GM19468 (cell line): ENCODE measurements around the gene LDHD.
"Not testable (repeated sequence)": the region's sequence is repeated elsewhere in the genome, so short reads cannot be mapped to it uniquely, and the experiment has no call there.

Experiments used
- ATAC-seq: cut with Tn5 transposase; IDR thresholded peaks from one replicate; pipeline ENCODE4 v1.9.1; 2021; ENCODE audit warnings: mild to moderate bottlenecking, moderate library complexity, moderate number of reproducible peaks; ENCODE audit not compliant: unreplicated experiment; ENCODE audit errors: extremely low read depth

LDHD gene

GRCh38 chr16:75116081-75116910 is at the start of gene LDHD:
TSS of gene LDHD (minus strand) at chr16:75116780. CDS start at chr16:75116720, 60 bp downstream.
- ATAC-seq = no peak

- ATAC-seq = no peak
Measured at GRCh38 chr16:75160386-75160785, 43.8 kb upstream of the LDHD start.

GRCh38 chr16:75152635-75153034 is 36.1 kb upstream of the LDHD start:
- ATAC-seq = no peak

- ATAC-seq = no peak
Measured at GRCh38 chr16:75151798-75152197, 35.2 kb upstream of the LDHD start.

- ATAC-seq = peak; percentile 71
Measured at GRCh38 chr16:75148311-75149195, 32.0 kb upstream of the LDHD start, which contains the start of gene ZFP1. TSS of gene ZFP1 (plus strand) at chr16:75148524. CDS start at chr16:75152952, 4,428 bp downstream.

GRCh38 chr16:75147968-75148310 is 31.4 kb upstream of the LDHD start:
- no peak for ATAC-seq

- no peak for ATAC-seq
Measured at GRCh38 chr16:75143941-75144340, 27.4 kb upstream of the LDHD start.

GRCh38 chr16:75139498-75139897 is 22.9 kb upstream of the LDHD start:
- no peak for ATAC-seq

- ATAC-seq = no peak
Measured at GRCh38 chr16:75138636-75139035, 22.1 kb upstream of the LDHD start.

GRCh38 chr16:75138233-75138632 is 21.7 kb upstream of the LDHD start:
- no peak for ATAC-seq

- no peak for ATAC-seq
Measured at GRCh38 chr16:75131081-75131480, 14.5 kb upstream of the LDHD start.

- no peak for ATAC-seq
Measured at GRCh38 chr16:75130150-75130771, 13.7 kb upstream of the LDHD start.

- not testable (repeated sequence) for ATAC-seq
Measured at GRCh38 chr16:75129421-75130149, 13.0 kb upstream of the LDHD start.

GRCh38 chr16:75127713-75128415 is 11.3 kb upstream of the LDHD start:
- ATAC-seq = no peak

GRCh38 chr16:75122609-75123008 is 6.0 kb upstream of the LDHD start:
- ATAC-seq = no peak

GRCh38 chr16:75121949-75122568 is 5.5 kb upstream of the LDHD start:
- ATAC-seq = no peak

- no peak for ATAC-seq
Measured at GRCh38 chr16:75120253-75120652, 3.7 kb upstream of the LDHD start.

- ATAC-seq = no peak
Measured at GRCh38 chr16:75118943-75119539, 2.5 kb upstream of the LDHD start.

- no peak for ATAC-seq
Measured at GRCh38 chr16:75116911-75117245, 298 bp upstream of the LDHD start.
